HG03045 (cell line): ENCODE measurements around the gene RNF151.
"Not testable (repeated sequence)": the region's sequence is repeated elsewhere in the genome, so short reads cannot be mapped to it uniquely, and the experiment has no call there.

ENCODE experiments used
- ATAC-seq: cut with Tn5 transposase; IDR thresholded peaks from one replicate; pipeline ENCODE4 v1.9.1; 2021; ENCODE audit warnings: mild to moderate bottlenecking, moderate library complexity; ENCODE audit not compliant: unreplicated experiment

Gene RNF151

GRCh38 chr16:1938316-1938715 lies 28.3 kb upstream of the RNF151 start:
- no peak for ATAC-seq

- no peak for ATAC-seq
Observed at GRCh38 chr16:1938910-1939309, 27.7 kb upstream of the RNF151 start.

- ATAC-seq: not testable (repeated sequence)
Observed at GRCh38 chr16:1939833-1940232, 26.8 kb upstream of the RNF151 start.

GRCh38 chr16:1940273-1941161 lies 26.1 kb upstream of the RNF151 start:
- no peak for ATAC-seq

GRCh38 chr16:1941162-1942046 lies 25.3 kb upstream of the RNF151 start:
- no peak for ATAC-seq

GRCh38 chr16:1942047-1942809 lies 24.4 kb upstream of the RNF151 start:
- no peak for ATAC-seq

GRCh38 chr16:1942810-1943726 lies 23.6 kb upstream of the RNF151 start, which contains the start of gene MSRB1:
TSS of gene MSRB1 (minus strand) at chr16:1943199. CDS start at chr16:1943156, 43 bp downstream.
- peak; percentile 93 for ATAC-seq

GRCh38 chr16:1944612-1945199 lies 21.9 kb upstream of the RNF151 start:
- no peak for ATAC-seq

GRCh38 chr16:1945559-1946391 lies 20.9 kb upstream of the RNF151 start:
- no peak for ATAC-seq

- no peak for ATAC-seq
Observed at GRCh38 chr16:1946495-1947368, 19.9 kb upstream of the RNF151 start.

GRCh38 chr16:1947369-1947670 lies 19.3 kb upstream of the RNF151 start:
- no peak for ATAC-seq

- no peak for ATAC-seq
Observed at GRCh38 chr16:1949507-1949906, 17.1 kb upstream of the RNF151 start.

- no peak for ATAC-seq
Observed at GRCh38 chr16:1950047-1950446, 16.6 kb upstream of the RNF151 start.

- no peak for ATAC-seq
Observed at GRCh38 chr16:1950559-1950958, 16.1 kb upstream of the RNF151 start.

- no peak for ATAC-seq
Observed at GRCh38 chr16:1953734-1954133, 12.9 kb upstream of the RNF151 start.

GRCh38 chr16:1957434-1958142 lies 9.1 kb upstream of the RNF151 start:
- ATAC-seq: not testable (repeated sequence)

GRCh38 chr16:1958143-1958491 lies 8.5 kb upstream of the RNF151 start:
- not testable (repeated sequence) for ATAC-seq
